RCC 7860 (cell line): ENCODE data around the gene CARD10.
A peak's percentile ranks its signal among the peaks of the same experiment; 100 is the strongest.

Source experiments
- DNase-seq: peaks from one replicate; pipeline ENCODE4 v3.0.0-alpha.2; 2015; ENCODE audit warnings: low spot score
- FAIRE-seq: peaks from 2 replicates; lab custom pipeline; 2012; peaks lifted over from hg19 to GRCh38; lab: Jason Lieb, UNC

Gene CARD10

DNA sequence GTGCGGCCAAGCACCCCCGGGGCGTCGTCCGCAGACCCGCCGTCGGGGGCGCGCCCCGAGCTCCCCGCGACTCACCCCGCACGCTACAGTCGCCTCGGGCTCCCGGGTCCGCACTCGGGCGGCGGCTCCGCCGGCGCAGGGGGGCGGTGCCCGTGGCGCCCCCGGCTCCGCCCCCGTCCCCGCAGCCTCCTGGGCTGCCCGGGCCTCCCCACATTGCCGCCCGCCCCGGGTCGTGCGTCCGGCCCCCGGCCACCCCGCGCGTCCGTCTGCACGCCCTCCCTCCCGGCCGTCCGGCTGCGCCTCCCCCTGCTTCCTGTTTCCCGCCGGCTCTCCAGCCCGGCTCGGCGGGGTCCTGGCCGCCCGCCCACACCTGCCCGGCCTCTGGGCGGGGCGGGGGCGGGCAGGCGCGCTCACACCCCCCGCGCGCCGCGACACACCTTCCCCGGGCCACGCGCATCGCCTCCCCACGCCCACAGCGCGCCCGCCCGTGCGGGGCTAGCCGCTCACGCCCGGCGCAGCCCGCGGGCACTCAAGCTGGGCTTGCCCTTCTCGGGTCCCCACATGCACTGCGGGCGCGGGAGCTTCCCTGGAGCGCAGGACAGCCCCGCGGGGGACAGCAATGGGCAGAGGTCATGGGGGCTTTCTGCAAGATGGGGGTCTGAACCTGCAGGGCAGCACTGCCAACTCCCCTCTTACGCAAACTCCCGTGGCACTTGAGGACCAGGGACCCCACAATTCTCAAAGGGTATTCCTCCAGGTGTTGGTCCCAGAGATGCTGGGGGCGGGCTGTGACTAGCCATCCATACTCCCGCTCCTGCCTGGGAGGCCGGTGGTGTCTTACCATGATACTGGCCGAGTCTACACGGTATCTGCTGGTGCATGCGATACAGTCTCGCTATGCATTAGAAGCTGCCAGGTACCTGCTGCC is at the start of gene CARD10:
CARD10 (minus strand) TSS at position 148 of the 928 bp plus-strand sequence. CDS start 215 bp downstream, outside the sequence.
- FAIRE-seq, result no peak

GRCh38 chr22:37568448-37569008 is 49.3 kb upstream of the CARD10 start:
- no peak for FAIRE-seq
- DNase-seq, result no peak

More for the DNA sequence above, at the start of gene CARD10:
- peak; percentile 41 for DNase-seq

DNA sequence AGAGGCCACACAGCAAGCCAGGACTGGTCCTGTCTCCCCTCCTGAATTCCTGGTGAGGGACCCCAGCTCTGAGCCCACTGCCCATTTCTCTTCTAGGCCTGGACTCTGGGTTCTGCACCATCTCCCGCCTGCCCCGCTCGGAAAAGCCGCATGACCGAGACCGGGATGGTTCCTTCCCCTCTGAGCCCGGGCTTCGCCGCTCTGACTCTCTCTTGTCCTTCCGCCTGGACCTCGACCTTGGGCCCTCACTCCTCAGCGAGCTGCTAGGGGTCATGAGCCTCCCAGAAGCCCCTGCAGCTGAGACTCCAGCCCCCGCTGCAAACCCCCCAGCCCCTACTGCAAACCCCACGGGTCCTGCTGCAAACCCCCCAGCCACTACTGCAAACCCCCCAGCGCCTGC is 48.8 kb upstream of the CARD10 start:
- FAIRE-seq (no peak), DNase-seq (no peak)

DNA sequence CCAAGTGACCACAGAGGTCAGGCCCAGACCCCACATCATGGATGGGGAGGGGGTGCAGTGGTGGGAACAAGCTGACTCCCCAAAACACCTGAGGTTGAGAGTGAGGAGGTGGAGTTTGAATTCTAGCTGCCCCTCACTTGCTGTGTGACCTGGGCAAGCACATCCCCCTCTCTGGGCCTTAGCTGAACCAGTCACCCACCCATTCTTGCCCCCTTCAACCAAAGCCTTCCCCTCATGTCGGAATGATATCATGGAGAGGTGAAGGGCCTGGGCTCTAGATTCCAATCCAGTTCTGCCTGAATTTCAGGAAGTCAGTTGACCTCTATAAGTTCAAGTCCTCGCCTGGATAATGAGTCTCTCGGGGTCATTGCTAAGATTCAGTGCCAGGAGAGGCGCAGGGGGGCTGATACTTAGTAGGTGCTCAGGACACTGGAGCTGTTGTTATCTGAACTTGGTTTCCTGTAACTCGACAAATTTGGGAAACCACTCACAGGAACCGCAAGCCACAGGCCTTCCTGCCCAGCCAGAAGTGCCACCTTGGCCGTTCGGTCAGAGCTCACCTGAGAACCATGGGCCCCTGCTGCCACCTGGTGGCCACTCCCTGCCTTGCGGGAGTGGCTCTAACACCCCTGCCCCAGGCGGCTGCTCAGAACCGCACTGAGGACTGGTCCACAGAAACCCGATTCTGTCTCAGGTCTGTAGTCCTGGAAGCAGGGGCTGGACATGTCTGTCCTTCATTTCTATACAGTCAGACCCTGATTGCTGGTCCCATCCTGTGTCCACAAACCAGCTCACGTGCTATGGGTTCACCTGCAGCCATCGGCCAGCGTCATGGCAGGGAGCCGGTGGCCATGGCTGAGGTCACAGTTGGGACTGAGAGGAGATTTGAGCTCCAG is 47.9 kb upstream of the CARD10 start:
- peak; percentile 28 for DNase-seq
- no peak for FAIRE-seq

- FAIRE-seq (no peak), DNase-seq (no peak)
These were observed 47.2 kb upstream of the CARD10 start for GRCh38 chr22:37566329-37566837.

- DNase-seq (no peak), FAIRE-seq (no peak)
These were observed 46.6 kb upstream of the CARD10 start for GRCh38 chr22:37565830-37566229.

GRCh38 chr22:37564111-37564711 is 45.0 kb upstream of the CARD10 start:
- DNase-seq (no peak), FAIRE-seq (no peak)

- DNase-seq (peak; percentile 96), FAIRE-seq (peak; percentile 98)
These were observed 44.2 kb upstream of the CARD10 start for GRCh38 chr22:37563153-37564081.

DNA sequence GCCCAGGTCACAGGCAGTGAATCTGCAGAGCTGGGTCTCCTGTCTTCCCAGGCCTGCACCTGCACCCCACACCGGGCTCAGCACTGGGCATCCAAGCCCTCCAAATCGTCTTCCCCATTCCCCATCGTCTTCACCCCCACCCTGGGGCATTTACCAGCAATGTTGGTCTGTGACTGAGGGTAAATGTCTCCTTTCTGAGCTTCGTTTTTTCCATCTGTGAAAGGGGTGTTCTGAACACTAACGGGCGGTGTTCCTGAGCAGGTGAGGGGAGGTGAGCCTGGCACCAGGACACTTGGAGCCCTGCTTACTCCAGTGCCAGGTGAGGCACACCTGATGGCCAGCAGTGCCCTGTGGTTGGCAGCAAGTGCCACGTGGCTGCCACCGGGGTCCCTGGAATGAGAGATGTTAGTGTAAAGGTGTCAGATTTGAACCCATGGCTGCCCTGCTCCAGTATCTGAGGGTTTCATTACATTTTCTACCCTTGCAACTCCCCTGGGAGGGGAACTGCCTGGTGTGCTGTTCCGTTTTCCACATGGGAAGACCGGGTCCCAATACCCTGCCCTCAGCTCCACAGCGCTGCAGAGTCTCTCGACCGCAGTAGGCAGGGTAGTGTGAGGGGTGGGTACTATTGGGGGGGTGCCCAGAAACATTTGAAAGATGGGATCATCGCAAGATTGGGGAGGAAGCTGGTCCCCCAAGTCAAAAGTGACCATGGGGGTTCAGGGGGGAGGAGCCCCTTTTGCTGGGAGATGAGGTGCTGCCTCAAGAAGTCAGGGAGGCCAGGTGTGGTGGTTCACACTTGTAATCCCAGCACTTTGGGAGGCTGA is 43.0 kb upstream of the CARD10 start:
- FAIRE-seq (no peak), DNase-seq (no peak)

- FAIRE-seq (no peak), DNase-seq (peak; percentile 79)
These were observed 42.2 kb upstream of the CARD10 start for GRCh38 chr22:37561212-37562048.

DNA sequence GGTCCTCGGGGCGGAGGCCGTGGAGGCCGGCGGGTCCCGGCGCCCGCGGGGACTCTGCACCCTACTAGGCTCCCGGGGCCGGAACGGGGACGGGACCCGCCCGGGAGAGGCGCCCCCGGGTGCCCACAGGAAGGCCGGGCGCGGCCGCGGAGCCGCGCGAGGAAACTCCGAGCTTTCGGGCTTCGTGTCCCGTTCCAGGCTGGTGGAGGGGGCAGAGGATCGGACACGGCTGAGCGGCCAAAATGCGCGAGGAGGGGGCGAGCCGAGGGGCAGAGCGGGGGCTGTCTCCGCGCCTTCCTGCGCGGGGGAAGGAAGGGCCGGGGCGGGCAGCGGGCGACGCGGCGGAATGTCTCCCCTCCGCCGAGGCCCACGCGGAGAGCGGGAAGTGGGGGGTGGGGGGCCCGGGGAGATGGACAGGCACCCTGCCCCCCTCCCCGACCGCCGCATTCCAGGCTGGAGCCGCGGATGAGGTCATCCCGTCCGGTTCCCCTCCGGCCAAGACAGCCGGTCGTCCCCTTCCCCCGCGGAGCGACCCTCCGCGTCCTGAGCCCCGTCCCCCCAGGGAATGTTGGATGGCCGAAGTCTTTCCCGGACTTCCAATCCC is 41.5 kb upstream of the CARD10 start:
- no peak for FAIRE-seq
- peak; percentile 57 for DNase-seq

DNA sequence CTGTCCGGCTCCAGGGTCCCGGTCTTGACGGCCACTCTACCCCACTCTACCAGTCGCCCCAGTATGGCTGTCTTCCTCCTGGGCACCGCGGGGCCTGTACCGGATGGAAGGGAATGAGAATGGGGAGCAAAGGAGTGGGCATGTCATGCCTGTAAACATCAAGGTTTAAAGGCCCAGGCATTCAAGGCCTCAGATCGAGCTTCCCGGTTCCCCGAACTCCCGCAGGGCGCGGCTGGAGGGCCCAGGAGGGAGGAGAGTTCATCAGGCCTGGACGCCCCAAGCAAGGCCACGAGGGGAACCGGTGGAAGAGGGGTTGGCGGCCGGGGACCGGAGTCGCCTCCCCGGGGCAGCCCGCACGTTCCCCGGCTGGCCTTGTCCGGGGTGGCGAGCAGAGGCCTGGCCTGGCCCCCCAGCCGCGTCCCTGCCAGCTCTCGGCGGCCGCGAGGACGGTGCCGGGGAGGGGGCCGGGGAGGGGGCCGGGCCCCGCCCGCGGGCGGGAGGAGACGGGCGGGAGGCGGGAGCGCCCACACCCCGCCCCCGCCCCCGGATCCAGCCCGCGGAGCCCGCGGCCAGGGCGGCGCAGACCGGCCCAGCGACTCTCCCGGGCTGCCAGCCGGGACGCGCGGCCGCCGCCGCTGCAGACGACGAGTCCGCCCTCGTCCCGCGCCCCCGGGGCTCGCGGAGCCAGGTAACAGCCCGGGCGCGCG is 40.8 kb upstream of the CARD10 start, which contains the start of gene CDC42EP1:
CDC42EP1 (plus strand) TSS at position 580 of the 707 bp plus-strand sequence. CDS start 5,870 bp downstream, outside the sequence.
- FAIRE-seq (no peak), DNase-seq (no peak)

- no peak for FAIRE-seq
These were observed 40.3 kb upstream of the CARD10 start for GRCh38 chr22:37559521-37559900.

GRCh38 chr22:37558815-37559214 is 39.6 kb upstream of the CARD10 start:
- DNase-seq (no peak), FAIRE-seq (no peak)

More at GRCh38 chr22:37559521-37559900, 40.3 kb upstream of the CARD10 start:
- no peak for DNase-seq

DNA sequence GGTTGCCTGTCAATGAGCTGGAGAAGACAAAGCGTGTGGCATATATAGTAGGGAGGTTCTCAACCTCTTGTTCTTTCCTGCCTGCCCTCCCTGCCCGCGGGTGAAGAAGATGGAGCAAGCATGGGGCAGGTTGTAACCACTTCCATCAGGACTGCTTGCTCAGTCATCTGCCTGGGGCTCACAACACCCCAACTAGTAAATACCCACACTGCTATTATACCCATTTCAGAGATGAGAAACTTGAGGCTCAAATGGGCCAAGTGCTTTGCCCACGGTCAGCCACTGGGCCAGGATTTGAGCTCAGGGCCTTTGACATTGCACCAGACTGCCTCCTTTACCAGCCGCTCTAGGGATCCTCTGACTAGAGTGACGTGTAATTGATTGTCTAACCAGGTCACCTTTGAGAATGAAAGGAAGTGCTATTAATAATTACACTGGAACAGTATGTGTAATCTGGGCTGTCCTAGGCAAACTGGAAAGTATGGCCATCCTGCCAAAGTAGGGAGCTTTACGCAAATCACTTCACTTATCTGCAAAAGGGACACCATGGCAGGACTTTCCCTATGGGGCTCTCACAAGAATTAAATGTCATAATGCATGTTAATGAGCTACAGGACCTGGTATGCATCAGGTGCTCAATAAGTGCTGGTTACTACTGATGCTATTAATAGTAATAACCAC is 38.2 kb upstream of the CARD10 start:
- DNase-seq (peak; percentile 79), FAIRE-seq (peak; percentile 82)

DNA sequence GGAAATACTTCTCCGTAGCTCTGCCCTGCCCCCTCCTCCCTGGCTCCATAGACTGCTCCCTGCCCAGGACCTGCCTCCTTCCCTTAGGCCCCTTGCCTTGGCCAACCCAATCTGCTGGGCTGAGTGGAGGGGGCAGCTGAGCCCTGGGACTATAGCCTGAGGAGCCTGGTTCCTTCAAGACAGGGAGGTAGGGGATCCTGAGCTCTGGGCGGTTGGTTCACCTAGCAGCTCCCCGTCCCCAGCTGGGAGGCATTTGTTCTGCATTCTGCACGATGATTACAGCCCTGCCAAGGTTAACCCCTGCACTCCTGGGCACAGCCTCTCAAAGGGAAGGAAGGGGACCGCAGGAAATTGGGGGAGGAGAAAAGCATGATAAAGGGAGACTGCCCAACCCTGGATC is 37.5 kb upstream of the CARD10 start:
- FAIRE-seq (no peak), DNase-seq (no peak)
